Stimulated activated CD4-positive, alpha-beta T cell treated with anti-CD3 and anti-CD28 coated beads, Interleukin-4, amount 100 ng/mL, for 4 hours (primary cell): ENCODE results near the gene CAPN13.

ENCODE experiments used
- DNase-seq, 2 experiments: peaks; one replicate each; pipeline ENCODE4 v3.0.0-alpha.2; 2020

The CAPN13 gene

GRCh38 chr2:30763151-30763660 lies 44.0 kb downstream of the CAPN13 start:
- no peak for DNase-seq

- no peak for DNase-seq
These were observed 46.0 kb downstream of the CAPN13 start for GRCh38 chr2:30761226-30761625.

- no peak for DNase-seq
These were observed 47.8 kb downstream of the CAPN13 start for GRCh38 chr2:30759481-30759880.

- DNase-seq, result no peak
These were observed 49.0 kb downstream of the CAPN13 start for GRCh38 chr2:30758191-30758651.

- no peak for DNase-seq
These were observed 49.5 kb downstream of the CAPN13 start for GRCh38 chr2:30757749-30758148.

GRCh38 chr2:30756971-30757370 lies 50.3 kb downstream of the CAPN13 start:
- DNase-seq, result no peak

GRCh38 chr2:30756051-30756719 lies 51.1 kb downstream of the CAPN13 start:
- no peak for DNase-seq

- no peak for DNase-seq
These were observed 53.6 kb downstream of the CAPN13 start for GRCh38 chr2:30753630-30754029.

- DNase-seq, result no peak
These were observed 54.4 kb downstream of the CAPN13 start for GRCh38 chr2:30752811-30753210.

GRCh38 chr2:30747206-30747605 lies 60.0 kb downstream of the CAPN13 start:
- no peak for DNase-seq

GRCh38 chr2:30744823-30745222 lies 62.4 kb downstream of the CAPN13 start:
- no peak for DNase-seq

- no peak for DNase-seq
These were observed 65.7 kb downstream of the CAPN13 start for GRCh38 chr2:30741576-30741975.

GRCh38 chr2:30738141-30738911 lies 68.9 kb downstream of the CAPN13 start:
- no peak for DNase-seq

GRCh38 chr2:30737326-30737610 lies 70.0 kb downstream of the CAPN13 start:
- no peak for DNase-seq

- DNase-seq, result no peak
These were observed 70.6 kb downstream of the CAPN13 start for GRCh38 chr2:30736461-30737325.

GRCh38 chr2:30733876-30734520 lies 73.2 kb downstream of the CAPN13 start:
- no peak for DNase-seq

GRCh38 chr2:30732876-30733275 lies 74.4 kb downstream of the CAPN13 start:
- no peak for DNase-seq

- no peak for DNase-seq
These were observed 74.9 kb downstream of the CAPN13 start for GRCh38 chr2:30732376-30732775.

- no peak for DNase-seq
These were observed 75.5 kb downstream of the CAPN13 start for GRCh38 chr2:30731706-30732105.

- no peak for DNase-seq
These were observed 76.3 kb downstream of the CAPN13 start for GRCh38 chr2:30730736-30731647.

- DNase-seq, result no peak
These were observed 78.2 kb downstream of the CAPN13 start for GRCh38 chr2:30729031-30729430.
